Skin epidermis (tissue), 12 donors: ENCODE measurements around the gene TRAF3.
A peak's percentile ranks its signal among the peaks of the same experiment; 100 is the strongest.

ENCODE experiments used
- H3K27ac ChIP-seq, 21 experiments: fragments of 200-600 bp; sonication (generic) in 11 of 21; one replicate each; pipeline ENCODE4 v1.5.0; 2020; ENCODE audit warnings: mild to moderate bottlenecking in 3 of 21, inconsistent platforms in 2 of 21, moderate library complexity in 2 of 21
- H3K4me3 ChIP-seq, 7 experiments: fragments of 200-600 bp; sonication (generic) in 2 of 7; one replicate each; pipeline ENCODE4 v1.5.0; 2020; ENCODE audit warnings: inconsistent platforms in 2 of 7, mild to moderate bottlenecking in 2 of 7, moderate library complexity in 1 of 7

TRAF3 gene

DNA sequence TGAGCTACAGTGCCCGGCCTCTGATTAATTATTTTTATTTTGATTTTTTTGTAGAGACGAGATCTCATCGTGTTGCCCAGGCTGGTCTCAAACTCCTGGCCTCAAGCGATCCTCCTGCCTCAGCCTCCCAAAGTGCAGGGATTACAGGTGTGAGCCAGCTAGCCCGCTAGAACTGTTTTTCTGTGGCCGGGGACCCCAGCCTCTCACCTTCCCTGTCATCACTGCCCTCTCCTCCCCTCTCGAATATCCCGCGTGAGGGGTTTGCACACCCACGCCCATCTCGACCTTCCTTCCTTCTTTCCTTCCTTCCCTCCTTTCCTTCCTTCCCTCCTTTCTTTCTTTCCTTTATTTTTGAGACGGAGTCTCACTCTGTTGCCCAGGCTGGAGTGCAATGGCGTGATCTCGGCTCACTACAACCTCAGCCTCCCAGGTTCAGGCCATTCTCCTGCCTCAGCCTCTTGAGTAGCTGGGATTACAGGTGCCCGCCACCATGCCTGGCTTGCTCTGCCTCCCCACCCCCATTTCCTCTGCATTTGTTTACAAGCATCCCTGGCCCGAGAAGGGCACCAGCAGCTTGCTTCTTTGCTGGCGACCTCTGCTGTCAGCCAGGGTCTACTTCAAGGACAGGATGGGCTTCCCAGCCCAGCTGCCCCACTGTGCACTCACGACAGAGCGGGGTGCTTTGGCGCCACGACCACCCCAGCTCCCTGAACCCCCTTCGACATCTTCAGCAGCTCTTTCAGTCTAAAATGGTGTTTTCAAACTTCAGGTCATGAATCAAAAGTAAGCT lies 4.3 kb upstream of the TRAF3 start:
- no peak overlapping the region for H3K27ac ChIP-seq
- no peak overlapping the region for H3K4me3 ChIP-seq

DNA sequence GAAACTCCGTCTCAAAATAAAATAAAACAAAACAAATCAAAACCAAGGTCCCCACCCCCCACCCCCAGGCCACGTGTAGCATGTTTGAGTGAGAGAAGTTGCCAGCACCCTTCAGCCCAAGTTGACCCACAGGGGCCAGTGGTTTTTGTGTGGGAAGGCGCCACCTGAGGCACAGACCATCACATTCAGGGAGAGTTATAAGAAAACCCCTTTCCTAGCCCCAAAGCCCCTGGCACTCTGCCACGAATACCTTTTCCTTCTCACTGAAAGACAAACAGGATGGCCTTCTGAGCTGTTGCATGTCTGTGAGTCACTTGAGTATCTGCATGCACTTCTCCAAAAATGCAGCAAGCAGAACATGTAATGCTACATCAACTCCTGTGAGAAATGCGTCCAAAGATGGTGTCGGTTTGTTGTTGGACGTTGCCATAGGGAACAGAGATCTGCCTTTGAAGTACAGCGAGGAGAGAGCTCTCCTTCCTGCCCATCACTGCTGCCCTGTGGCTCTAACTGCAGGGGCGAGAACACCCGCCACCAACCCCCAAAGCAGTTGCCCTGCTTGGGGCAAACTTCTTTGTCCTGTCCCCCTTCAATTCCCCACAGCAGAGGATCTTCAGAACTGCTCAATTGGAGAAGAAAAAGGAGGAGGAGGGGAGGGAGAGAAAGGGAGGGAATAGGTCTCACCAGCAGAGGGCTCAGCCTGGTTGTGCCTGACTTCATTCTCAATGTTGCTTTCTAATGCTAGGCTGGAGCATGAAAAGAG lies 2.7 kb upstream of the TRAF3 start:
- Histone ChIP-seq H3K4me3 (no peak overlapping the region), H3K27ac (peak overlapping the region in 3 of 21 experiments; percentile 3 to 49 (median 23))

DNA sequence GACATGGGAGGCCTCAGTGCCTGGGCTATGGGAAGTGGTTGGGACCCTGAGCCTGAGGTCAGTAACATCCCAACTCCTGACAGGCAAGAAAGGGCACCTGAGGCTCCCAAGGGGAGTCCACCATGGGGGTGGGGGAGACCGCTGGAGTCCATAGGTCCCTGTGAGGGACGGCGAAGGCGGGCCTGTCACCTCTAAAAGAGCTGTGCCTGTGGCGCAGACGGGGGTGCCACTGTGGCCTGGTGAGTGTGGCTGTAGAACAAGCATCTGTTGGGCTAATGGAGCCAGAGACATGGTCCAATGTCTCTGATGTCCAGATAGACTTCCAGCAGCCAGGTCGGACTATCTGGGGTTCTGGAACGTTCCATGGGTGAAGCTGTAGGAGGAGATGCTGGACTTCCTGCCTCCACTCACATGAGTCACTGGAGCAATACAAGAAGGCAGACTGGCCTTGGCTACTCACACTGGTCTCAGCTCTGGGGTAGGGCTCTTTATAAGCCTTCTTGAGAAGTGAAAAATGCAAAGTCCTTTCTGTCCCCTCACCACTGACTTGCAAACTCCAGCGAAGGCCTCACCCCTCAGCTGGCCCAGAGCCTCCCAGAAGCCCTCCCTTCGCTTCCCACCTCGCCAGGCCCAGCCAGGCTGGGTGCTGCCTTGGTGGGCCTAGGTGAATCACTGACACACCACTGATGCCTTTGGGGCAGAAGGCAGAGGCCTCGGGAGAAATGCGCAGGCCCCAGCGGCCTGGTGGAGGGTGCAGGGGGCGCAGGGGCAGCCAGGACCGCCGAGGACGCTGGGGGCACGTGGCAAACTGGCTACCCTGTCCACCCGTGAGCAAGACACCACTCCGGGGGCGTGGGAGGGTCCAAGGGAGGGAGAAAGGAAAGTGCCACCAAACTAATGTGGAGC lies 1.1 kb upstream of the TRAF3 start:
- Histone ChIP-seq H3K4me3 (peak overlapping the region in 2 of 7 experiments; percentile 25 to 35), H3K27ac (peak overlapping the region; percentile 13 to 84 (median 72))

DNA sequence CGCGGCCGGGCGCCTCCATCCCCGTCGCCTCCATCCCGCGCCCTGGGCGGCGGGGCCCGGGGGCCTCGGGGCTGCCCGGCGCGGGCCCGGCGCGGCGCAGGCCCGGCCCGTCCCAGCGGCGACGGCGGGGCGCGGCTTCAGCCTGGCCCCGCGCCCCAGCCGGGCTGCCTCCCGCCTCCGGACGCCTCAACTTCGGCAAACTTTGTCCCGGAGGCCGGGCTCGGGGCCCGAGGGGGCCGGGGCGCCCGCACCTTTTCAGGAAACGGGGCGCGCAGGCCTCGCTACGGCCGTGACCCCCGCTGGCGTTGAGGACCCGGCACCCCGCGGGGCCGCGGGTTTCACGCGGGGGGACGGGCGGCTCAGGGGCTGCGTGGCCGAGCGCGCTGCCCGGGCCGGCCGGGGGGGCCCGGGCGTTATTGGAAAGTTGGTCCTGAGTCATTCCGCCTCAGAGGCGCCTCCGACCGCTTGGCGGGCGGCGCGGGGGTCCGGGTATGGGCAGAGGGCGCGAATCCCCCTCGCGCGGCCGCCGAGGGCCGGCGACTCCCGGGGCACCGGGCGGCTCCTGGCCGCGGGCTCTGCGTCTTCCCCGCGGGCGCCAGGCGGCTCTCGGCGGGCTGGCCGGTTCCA lies 575 bp downstream of the TRAF3 start:
- peak overlapping the region; percentile 67 to 98 (median 88) for H3K27ac ChIP-seq
- H3K4me3 ChIP-seq, result peak overlapping the region; percentile 56 to 98 (median 90)

DNA sequence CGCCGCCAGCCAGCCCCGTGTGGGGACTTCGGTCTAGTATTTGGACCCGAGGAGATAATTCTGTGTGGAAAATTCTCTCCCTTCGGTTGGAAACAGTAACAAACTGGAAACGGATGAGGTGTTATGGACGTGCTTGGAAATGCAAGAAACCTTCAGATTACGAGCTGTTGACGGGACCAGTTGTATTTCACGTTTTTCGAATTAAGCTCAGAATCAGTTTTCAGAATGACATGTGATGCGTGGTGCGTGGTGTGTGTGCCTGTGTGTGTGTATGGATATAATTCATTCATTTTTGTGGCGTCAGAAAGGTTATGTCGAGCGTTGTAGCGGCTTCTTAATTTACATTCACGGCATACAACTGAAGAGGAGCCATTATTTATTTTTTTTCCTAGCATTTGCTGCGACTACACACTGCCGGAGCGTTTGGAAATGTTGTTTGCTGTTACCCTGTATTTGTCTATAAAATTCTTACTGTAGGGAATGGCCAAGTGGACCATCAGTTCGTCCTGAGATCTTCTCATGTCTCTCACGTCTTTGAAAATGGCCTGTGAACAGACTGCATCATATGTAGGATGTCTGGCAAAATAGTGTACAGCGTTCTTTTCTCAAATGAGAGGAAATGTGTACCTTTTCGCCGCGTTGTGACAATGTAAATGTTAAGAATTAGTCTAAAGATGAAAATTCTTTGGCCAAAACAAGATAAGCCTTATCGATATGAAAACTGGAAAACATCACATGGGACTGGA lies 1.3 kb downstream of the TRAF3 start:
- peak overlapping the region; percentile 67 to 98 (median 88) for H3K27ac ChIP-seq

DNA sequence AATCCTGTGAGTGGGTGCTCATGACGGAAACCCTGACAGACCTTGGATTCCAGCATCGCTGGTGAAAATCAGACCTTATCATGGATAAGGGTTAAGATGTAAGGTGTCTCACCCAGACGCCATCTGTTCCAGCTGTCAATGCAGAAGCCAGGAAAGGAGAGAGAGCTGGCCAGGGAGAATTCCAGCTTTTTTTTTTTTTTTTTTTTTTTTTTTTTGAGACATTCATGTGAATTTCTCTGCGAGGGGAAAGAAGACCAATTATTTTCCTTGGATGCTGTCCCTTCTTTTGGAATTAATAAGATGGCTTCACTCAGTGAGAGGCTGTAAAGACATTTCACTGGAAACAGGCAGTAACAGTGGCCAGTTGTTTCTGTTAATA lies 1.8 kb downstream of the TRAF3 start:
- Histone ChIP-seq H3K4me3 (peak overlapping the region in 4 of 7 experiments; percentile 89 to 98 (median 92)), H3K27ac (peak overlapping the region in 6 of 21 experiments; percentile 8 to 98 (median 94))

More for the DNA sequence above, 1.3 kb downstream of the TRAF3 start:
- H3K4me3 ChIP-seq, result peak overlapping the region; percentile 56 to 98 (median 90)

DNA sequence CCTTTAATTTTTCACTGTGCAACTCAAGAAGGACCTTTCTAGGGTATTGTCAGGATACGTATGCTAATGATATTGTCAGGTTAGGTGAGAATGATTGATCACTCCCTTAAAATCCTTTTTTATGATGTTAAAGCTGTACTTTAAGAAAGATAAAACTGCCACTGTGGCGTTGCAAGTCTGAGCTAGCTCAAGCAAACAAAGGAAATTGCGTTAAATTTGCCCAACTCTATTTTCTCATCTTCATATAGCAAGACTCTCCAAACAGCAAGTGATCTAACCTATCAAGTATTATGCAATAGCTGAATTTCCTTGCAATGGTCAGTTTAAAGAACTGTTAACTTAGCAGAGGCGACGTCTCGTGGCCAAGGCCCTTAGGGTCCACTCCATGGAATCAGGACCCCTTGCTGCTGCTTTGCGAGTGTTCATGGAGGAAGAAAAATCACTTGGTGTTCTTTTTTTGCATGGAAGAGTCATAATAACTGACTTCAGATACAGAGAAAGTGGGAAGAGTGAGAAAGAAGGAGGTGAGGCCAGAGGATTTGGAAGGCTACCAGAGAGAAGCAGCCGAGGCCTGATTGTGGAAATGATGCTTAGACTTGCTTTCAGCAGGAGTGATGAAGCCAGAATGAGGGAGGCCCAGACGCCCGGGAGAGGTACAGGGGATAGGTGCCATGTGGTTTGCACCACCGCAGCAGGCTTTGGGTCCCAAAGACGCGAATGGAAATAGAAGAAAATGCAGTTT lies 2.5 kb downstream of the TRAF3 start:
- H3K4me3 ChIP-seq, result peak overlapping the region in 2 of 7 experiments; percentile 2 to 7

DNA sequence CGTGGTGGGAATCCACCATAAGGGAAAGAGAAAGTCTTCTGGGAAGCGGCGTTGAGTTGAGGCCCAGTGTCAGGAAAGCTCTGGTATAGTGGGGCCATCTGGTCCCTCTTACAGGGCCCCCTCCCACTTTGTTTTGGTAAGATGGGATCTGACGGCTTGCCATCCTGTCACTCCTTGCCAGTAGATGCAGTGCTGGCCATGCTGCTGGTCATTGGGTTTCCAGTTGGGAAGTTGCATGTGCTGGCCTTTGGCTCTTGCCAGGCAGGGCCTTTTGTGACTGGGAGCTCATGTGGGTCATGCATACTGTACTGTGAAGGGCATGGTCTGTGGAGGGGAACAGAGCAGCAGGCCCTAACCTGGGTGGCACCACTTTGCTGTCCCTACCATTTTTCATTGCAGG lies 3.8 kb downstream of the TRAF3 start:
- Histone ChIP-seq H3K27ac (no peak overlapping the region), H3K4me3 (no peak overlapping the region)

More for the DNA sequence above, 2.5 kb downstream of the TRAF3 start:
- H3K27ac ChIP-seq, result peak overlapping the region in 1 of 21 experiments; percentile 97

DNA sequence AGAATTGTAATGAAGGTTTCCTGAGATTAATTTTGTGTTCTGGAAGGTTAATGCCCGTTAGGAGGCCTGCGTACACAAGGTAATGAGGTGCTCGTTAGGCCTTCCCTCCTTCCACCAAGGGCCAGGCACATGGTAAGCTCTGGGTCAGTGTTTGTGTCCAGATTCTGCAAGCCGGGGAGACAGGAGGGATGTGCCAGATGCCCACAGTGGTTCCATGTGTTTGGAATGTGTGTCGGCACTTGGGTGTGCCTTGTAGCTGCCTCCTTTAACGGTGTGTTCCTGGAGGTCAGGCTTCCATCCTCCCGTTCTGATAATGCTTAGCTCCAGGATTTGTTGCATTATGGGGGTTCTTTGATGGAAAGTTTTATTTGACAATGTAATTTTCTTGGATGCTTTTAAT lies 5.7 kb downstream of the TRAF3 start:
- Histone ChIP-seq H3K27ac (no peak overlapping the region), H3K4me3 (no peak overlapping the region)

DNA sequence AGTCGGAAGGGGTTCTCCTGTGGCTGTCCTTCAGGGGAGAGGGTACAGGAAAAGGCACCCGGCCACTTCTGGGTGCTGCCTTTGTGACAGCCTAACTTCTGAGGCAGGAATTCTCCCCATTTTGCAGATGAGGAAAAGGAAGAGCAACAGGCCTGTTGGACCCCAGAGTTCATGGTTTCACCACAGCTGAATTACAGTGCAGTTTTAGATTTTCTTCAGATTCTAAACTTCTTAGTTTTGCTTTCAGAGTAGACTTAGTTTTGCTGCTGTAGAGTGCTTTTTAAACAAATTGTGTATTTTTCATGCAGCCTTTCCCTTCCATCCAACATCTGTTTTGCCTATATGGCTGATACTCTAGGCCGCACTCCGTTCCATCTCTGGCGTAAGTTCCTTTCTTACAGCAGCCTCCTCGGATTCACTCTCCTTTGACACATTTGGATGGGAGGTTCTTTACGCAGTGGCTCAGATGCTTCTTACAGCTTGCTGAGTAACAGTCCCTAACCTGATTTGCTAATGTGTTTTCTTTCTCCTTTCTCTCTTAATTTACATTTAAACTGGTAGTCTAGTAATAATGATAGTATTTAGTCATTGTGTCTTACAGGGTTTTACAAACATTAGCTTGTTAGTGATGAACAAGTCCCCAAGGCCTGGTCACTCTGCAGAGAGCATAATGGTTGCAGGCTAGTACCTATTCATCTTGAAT lies 7.8 kb downstream of the TRAF3 start:
- Histone ChIP-seq H3K27ac (peak overlapping the region in 3 of 21 experiments; percentile 8 to 45 (median 24)), H3K4me3 (no peak overlapping the region)

DNA sequence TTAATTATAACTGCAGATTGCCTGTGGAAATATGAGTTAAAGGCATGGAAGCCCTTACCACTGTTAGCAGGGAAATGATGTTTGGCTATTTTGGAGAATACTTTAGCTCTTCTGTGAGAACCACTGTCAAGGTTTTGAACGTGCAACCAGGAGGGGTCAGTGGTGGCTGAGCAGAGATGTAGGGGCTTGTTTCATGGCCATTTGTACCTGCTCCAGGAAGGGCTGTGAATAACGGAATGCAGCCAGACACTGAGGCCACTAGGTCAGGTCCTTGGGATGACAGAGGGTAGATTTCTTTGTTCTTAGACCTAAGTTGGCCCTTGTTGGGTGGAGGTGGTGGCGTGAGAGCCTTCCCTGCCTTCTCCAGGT lies 8.3 kb downstream of the TRAF3 start:
- H3K27ac ChIP-seq, result peak overlapping the region in 2 of 21 experiments; percentile 24 to 45

DNA sequence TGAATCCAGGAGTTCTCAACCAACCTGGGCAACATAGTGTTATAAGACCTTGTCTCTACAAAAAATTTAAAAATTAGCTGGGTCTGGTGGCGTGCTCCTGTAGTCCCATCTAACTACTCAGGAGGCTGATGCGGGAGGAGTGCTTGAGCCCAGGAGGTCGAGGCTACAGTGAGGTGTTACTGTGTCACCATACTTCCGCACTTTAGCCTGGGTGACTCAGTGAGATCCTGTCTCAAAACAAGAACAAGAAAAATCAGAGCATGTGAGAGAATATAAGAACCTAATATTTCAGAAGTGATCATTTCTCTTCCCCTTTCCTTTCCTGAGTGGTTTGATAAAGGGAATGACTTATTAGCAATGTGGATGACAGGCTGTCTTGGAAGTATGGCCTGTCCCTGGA lies 9.5 kb downstream of the TRAF3 start:
- H3K4me3 ChIP-seq, result no peak overlapping the region
- no peak overlapping the region for H3K27ac ChIP-seq

More for the DNA sequence above, 8.3 kb downstream of the TRAF3 start:
- no peak overlapping the region for H3K4me3 ChIP-seq

DNA sequence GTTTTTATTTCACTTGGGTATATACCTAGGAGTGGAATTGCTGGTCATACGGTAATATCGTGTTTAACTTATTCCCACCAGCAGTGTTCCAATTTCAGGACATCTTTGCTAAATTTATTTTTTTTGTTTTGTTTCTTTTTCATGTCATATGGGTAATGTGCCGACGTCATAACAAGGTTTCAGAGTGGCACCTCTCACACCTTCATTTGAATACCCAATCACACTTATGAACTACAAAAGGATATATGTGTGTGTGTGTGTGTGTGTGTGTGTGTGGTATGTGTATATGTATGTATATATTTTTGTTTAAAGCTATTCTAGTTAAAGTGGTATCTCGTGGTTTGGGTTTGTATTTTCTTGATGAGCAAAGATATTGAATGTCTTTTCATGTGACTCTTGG lies 12.1 kb downstream of the TRAF3 start:
- H3K4me3 ChIP-seq, result no peak overlapping the region
- H3K27ac ChIP-seq, result no peak overlapping the region

DNA sequence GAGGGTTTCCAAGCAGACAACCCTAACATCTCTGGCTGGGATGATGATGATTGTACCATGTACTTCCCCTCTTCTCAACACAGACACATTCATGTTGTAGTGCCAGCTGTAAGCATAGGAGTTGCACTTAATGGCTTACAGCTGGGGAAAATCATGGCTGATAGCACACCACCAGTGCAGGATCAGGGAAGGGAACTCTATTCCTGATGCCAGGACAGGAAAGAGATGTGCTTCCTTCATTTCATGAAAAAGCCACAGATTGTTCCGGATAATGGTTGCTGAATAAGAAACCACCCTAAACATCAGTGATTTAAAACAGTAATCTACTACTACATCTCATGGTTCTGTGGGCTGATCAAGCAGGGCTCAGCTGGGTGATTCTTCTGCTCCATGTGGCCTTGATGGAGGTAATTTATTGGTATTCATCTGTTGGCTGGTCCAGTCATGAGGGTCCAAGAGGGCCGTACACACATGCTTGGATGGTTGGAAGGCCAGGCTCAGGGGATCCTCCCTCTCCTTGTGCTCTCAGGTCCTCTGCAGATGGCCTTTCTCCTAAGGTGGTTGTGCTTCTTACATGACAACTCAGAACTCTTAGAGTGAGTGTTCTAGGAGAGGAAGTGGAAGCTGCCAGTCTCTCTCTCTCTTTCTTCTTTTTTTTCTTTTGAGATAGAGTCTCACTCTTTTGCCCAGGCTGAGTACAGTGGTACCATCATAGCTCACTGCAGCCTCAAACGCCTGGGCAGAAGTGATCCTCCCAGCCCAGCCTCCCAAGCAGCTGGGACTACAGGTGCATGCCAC lies 16.5 kb downstream of the TRAF3 start:
- H3K27ac ChIP-seq, result no peak overlapping the region
- no peak overlapping the region for H3K4me3 ChIP-seq

DNA sequence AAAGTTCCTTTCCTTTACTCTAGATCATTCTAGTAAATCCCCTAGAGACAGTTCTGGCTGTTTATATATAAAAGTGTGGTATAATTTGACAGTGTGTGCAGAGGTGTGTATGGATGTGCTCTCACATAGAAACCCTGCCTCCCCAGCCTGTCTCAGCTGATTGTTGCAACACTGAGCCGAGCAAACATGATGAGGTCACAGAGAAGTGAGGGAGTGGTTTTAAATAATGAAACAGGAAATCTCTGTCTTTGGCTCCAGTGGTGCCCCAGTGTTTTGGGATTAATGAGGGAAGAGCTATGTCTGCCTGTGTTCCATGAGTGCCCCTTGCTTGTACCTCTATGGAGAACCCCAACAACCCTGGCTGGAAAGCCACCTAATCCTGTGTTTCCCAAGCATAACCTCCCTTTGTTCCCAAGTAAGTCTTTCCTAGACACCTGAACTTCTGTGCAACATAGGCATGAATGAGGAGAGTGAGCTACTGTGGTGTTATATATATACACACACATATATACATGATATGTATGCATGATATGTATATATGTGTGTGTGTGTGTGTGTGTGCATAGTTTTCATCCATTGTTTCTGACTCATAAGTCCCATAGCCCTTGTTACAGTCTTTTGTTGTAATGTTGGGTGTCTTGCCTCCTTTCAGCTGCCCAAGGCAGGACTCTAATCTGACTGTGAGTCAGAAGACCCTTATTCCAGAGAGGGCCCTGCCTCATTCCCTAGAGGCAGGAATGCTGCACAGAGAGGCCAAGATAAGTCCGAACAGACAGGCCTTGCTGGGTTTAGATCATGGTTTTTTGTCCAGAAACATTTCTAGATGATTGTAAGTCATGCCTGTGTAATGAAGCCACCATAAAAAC lies 18.0 kb downstream of the TRAF3 start:
- no peak overlapping the region for H3K4me3 ChIP-seq
- H3K27ac ChIP-seq, result peak overlapping the region in 14 of 21 experiments; percentile 42 to 71 (median 60)
